Measurements from ENCODE around the gene IGLL1.
A peak's percentile ranks its signal among the peaks of the same experiment; 100 is the strongest.

The IGLL1 gene

GRCh38 chr22:23527971-23528740 is 51.9 kb downstream of the IGLL1 start:
- DNase-seq (ENCODE audit: low spot score) = peak; percentile 33

- DNase-seq (ENCODE audit: low spot score) = no peak
Observed at GRCh38 chr22:23526596-23527316, 53.3 kb downstream of the IGLL1 start.

- no peak for DNase-seq (ENCODE audit: low spot score)
Observed at GRCh38 chr22:23525510-23525909, 54.6 kb downstream of the IGLL1 start.

- DNase-seq (ENCODE audit: low spot score) = no peak
Observed at GRCh38 chr22:23524226-23524625, 55.9 kb downstream of the IGLL1 start.

- DNase-seq (ENCODE audit: low spot score) = no peak
Observed at GRCh38 chr22:23523713-23524112, 56.4 kb downstream of the IGLL1 start.

All from globus pallidus (tissue), 1 donor.